Lung (tissue), 12 donors: Measurements from ENCODE around the gene C5orf52. TPM values are rescaled to one million over a fixed set of nuclear protein-coding genes. Genes with fewer than 3 reads are reported as not detected.
"Not testable (repeated sequence)": the region's sequence is repeated elsewhere in the genome, so short reads cannot be mapped to it uniquely, and the experiment has no call there.

ENCODE experiments used
- ATAC-seq: fragments of 200-7000 bp; cut with Tn5 transposase; one replicate; pipeline ENCODE4 v1.9.1; 2020; ENCODE audit warnings: moderate number of reproducible peaks; ENCODE audit not compliant: insufficient read depth, low FRiP score
- DNase-seq, 3 donors: peaks; one replicate each; pipeline ENCODE4 v3.0.0-alpha.2; 2013 to 2017
- H3K27ac ChIP-seq, 2 donors: one replicate each; pipeline ENCODE4 v1.5.1; 2013; ENCODE audit warnings: mild to moderate bottlenecking in 2 of 2, moderate library complexity in 2 of 2, control low read depth in 1 of 2, inconsistent platforms in 1 of 2, low read depth in 1 of 2, low read length in 1 of 2
- H3K27me3 ChIP-seq, 3 donors: one replicate each; pipeline ENCODE4 v1.5.1; 2013; ENCODE audit warnings: low read length in 2 of 3; ENCODE audit not compliant: control insufficient read depth in 3 of 3, insufficient read depth in 3 of 3
- H3K36me3 ChIP-seq, 4 donors: one replicate each; pipeline ENCODE4 v1.5.1; 2013; ENCODE audit warnings: low read length in 4 of 4, mild to moderate bottlenecking in 1 of 4, moderate library complexity in 1 of 4; ENCODE audit not compliant: control insufficient read depth in 4 of 4, insufficient read depth in 4 of 4
- H3K4me1 ChIP-seq, 5 donors: one replicate each; pipeline ENCODE4 v1.5.1; 2013; ENCODE audit warnings: low read length in 5 of 5, mild to moderate bottlenecking in 2 of 5, moderate library complexity in 1 of 5; ENCODE audit not compliant: control insufficient read depth in 5 of 5, insufficient read depth in 5 of 5
- H3K4me3 ChIP-seq: one replicate; pipeline ENCODE4 v1.5.1; 2013; ENCODE audit warnings: mild to moderate bottlenecking, control low read depth, moderate library complexity
- H3K9ac ChIP-seq, 2 donors: one replicate each; pipeline ENCODE4 v1.5.1; 2013; ENCODE audit warnings: low read length in 2 of 2, control low read depth in 1 of 2; ENCODE audit not compliant: insufficient read depth in 1 of 2
- H3K9me3 ChIP-seq, 4 donors: one replicate each; pipeline ENCODE4 v1.5.1; 2013; ENCODE audit warnings: low read length in 3 of 4, mild to moderate bottlenecking in 1 of 4, moderate library complexity in 1 of 4; ENCODE audit not compliant: control insufficient read depth in 4 of 4, insufficient read depth in 3 of 4
- WGBS, 2 donors: extraction: QIAGEN DNeasy Blood & Tissue Kit; methylation state at CpG; one replicate each; pipeline ENCODE4 v1.1.7; 2013; 5-methylcytosine and 5-hydroxymethylcytosine counted together
- polyA plus RNA-seq, 2 donors: library from polyadenylated mRNA; stranded (reverse); fragments of 200-250 nt; gene quantifications; one replicate each; pipeline ENCODE4 v1.2.1, GENCODE V29; 2013
- total RNA-seq, 2 donors: library from RNA; depleted of rRNA in 1 of 2; stranded (reverse); fragments of >200 nt in 1 of 2; gene quantifications; one replicate each; pipeline ENCODE4 v1.2.1, GENCODE V29; 2014 to 2021
- TF ChIP-seq, protein P1 (sequence below): IDR thresholded peaks from 2 replicates; pipeline ENCODE4 v1.5.1; 2012; ENCODE audit warnings: mild to moderate bottlenecking; ENCODE audit errors: control extremely low read depth, extremely low read depth
- donor health status: control.
- donor health status: control.
- donor health status: Bipolar disorder and iron deficiency.
- donor health status: healthy.
- donor health status: DM: yes; HTN: yes; CAD: no.

C5orf52 gene
- total and polyA plus RNA-seq, 4 donors: 0.09 TPM; not detected in 3

- DNase-seq (no peak), ATAC-seq (no peak)
- Histone ChIP-seq H3K4me3 (no peak overlapping the region), H3K4me1 (no peaks in the 10 kb centered on the region), H3K36me3 (no peaks in the 10 kb centered on the region), H3K27ac (no peak overlapping the region), H3K9me3 (no peaks in the 10 kb centered on the region), H3K9ac (no peak overlapping the region), H3K27me3 (no peaks in the 10 kb centered on the region)
- TF ChIP-seq, protein P1, sequence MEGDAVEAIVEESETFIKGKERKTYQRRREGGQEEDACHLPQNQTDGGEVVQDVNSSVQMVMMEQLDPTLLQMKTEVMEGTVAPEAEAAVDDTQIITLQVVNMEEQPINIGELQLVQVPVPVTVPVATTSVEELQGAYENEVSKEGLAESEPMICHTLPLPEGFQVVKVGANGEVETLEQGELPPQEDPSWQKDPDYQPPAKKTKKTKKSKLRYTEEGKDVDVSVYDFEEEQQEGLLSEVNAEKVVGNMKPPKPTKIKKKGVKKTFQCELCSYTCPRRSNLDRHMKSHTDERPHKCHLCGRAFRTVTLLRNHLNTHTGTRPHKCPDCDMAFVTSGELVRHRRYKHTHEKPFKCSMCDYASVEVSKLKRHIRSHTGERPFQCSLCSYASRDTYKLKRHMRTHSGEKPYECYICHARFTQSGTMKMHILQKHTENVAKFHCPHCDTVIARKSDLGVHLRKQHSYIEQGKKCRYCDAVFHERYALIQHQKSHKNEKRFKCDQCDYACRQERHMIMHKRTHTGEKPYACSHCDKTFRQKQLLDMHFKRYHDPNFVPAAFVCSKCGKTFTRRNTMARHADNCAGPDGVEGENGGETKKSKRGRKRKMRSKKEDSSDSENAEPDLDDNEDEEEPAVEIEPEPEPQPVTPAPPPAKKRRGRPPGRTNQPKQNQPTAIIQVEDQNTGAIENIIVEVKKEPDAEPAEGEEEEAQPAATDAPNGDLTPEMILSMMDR: no peak
- WGBS, 2 donors: 67 to 82% methylated on average over 3 of the region's 3 CpGs
These were observed 10.9 kb downstream of the C5orf52 start for GRCh38 chr5:157682257-157682656.

- not testable (repeated sequence) for H3K27me3 ChIP-seq, H3K9ac ChIP-seq, H3K36me3 ChIP-seq, DNase-seq, H3K9me3 ChIP-seq, H3K4me3 ChIP-seq, H3K4me1 ChIP-seq, H3K27ac ChIP-seq, ATAC-seq
- 93 to 94% methylated on average over 14 of the region's 14 CpGs for WGBS, 2 donors
These were observed 15.2 kb downstream of the C5orf52 start for GRCh38 chr5:157686276-157687197.

DNA sequence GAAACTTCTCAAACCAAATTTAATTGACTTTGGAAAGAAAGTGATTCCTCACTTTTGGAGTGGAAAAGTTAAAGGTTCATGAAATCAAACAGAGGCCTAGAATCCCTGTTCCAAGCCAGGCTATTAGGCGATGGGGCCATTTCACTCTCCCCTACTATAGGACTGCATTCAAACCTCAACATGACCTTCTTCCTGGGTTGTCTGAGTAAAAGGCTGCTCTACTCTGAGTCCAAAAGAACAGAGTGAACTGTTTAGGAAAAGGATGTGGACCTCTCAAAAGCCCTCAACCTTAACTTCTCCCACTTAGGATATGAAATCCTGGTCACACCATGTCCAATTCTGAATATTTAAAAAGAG lies 15.8 kb downstream of the C5orf52 start:
- 91 to 93% methylated on average over 1 of the region's 1 CpG for WGBS, 2 donors
- no peak overlapping the region for H3K9ac ChIP-seq
- DNase-seq: no peak
- H3K4me3 ChIP-seq: no peak overlapping the region
- peaks cover 0 to 5% (median 0%) of the 10 kb centered on the region in 4 donors for H3K9me3 ChIP-seq
- TF ChIP-seq, protein P1: no peak
- no peaks in the 10 kb centered on the region for H3K27me3 ChIP-seq
- H3K36me3 ChIP-seq: no peaks in the 10 kb centered on the region
- H3K27ac ChIP-seq: no peak overlapping the region
- ATAC-seq: no peak
- H3K4me1 ChIP-seq: no peaks in the 10 kb centered on the region

DNA sequence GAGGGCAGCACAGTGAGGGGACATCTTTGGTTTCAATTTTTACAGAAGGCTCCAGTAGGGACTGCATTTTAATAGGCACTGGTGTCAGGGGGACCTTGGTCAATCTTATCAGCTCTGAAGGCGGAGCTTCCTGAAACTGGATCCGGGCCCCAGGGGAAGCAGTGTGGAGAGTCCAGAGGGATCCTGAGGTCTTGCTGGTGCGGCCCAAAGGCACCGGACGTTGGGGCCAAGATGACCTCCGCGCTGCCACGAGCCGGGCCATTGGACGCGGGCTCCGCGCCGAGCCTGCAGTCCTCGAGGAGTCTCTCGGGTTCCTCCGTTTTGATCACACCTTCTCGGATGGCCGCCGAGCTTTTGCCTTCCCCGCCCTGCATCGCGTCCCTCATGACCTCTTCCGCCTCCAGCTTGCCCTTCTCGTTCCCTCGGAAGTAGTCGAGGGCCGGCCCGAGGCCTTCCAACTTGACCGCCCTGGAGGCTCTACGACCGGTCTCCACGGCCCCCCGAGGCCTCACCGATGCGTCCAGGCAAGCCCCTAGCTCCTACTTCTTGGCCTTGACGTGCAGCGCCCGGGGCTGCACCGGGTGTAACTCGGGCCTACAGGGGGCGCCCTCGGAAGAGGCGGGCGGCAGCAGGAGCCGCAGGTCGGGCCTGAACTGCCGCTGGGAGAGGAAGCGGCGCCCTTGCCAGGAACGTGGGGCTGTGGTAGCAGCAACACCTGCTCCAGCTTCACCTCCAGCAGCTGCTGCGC lies 18.8 kb downstream of the C5orf52 start:
- DNase-seq: no peak
- TF ChIP-seq, protein P1: no peak

More for the DNA sequence above, 18.8 kb downstream of the C5orf52 start:
- no peak overlapping the region for H3K4me3 ChIP-seq
- 65 to 74% methylated on average over 52 of the region's 52 CpGs for WGBS, 2 donors
- no peaks in the 10 kb centered on the region for H3K4me1 ChIP-seq
- peaks cover 0 to 5% (median 0%) of the 10 kb centered on the region in 4 donors for H3K9me3 ChIP-seq
- no peak overlapping the region for H3K9ac ChIP-seq
- H3K27ac ChIP-seq: no peak overlapping the region
- H3K27me3 ChIP-seq: no peaks in the 10 kb centered on the region
- no peak for ATAC-seq
- H3K36me3 ChIP-seq: no peaks in the 10 kb centered on the region
